Karpas-422 (cell line): ENCODE data around the gene CELF2. TPM values are rescaled to one million over a fixed set of nuclear protein-coding genes. Genes with fewer than 3 reads are reported as not detected.

Experiments
- DNase-seq: peaks from one replicate; pipeline ENCODE4 v3.0.0-alpha.2; 2015
- H2AFZ ChIP-seq: fragments of 200-600 bp; sonication (generic); 2 replicates; pipeline ENCODE4 v1.6.1; 2014; ENCODE audit warnings: antibody characterized with exemption, low read length, mixed read lengths
- H3K27ac ChIP-seq: fragments of 200-600 bp; sonication (generic); 2 replicates; pipeline ENCODE4 v1.5.1; 2014; ENCODE audit warnings: mild to moderate bottlenecking, low read length, moderate library complexity
- H3K27me3 ChIP-seq: fragments of 200-600 bp; sonication (generic); 2 replicates; pipeline ENCODE4 v1.6.1; 2014; ENCODE audit warnings: low read length, mixed read lengths
- H3K36me3 ChIP-seq: fragments of 200-600 bp; sonication (generic); 2 replicates; pipeline ENCODE4 v1.6.1; 2014; ENCODE audit warnings: low read length, mixed read lengths; ENCODE audit not compliant: insufficient read depth
- H3K4me1 ChIP-seq: fragments of 200-600 bp; sonication (generic); 2 replicates; pipeline ENCODE4 v1.6.1; 2014; ENCODE audit warnings: mild to moderate bottlenecking, low read length, mixed read lengths
- H3K4me2 ChIP-seq: fragments of 200-600 bp; sonication (generic); 2 replicates; pipeline ENCODE4 v1.6.1; 2014; ENCODE audit warnings: low read length, low read depth, mild to moderate bottlenecking; ENCODE audit not compliant: poor library complexity, severe bottlenecking
- H3K4me3 ChIP-seq: fragments of 200-600 bp; sonication (generic); 2 replicates; pipeline ENCODE4 v1.5.1; 2014; ENCODE audit warnings: mild to moderate bottlenecking, antibody characterized with exemption, low read length, mixed read lengths
- H3K79me2 ChIP-seq: fragments of 200-600 bp; sonication (generic); 2 replicates; pipeline ENCODE4 v1.6.1; 2014; ENCODE audit warnings: mild to moderate bottlenecking, low read length, mixed read lengths
- H3K9ac ChIP-seq: fragments of 200-600 bp; sonication (generic); 2 replicates; pipeline ENCODE4 v1.6.0; 2014; ENCODE audit warnings: low read length
- H3K9me2 ChIP-seq: fragments of 200-600 bp; sonication (generic), shearing (Covaris generic); replicated peaks from 2 replicates; pipeline ENCODE4 v1.6.0; 2014; ENCODE audit warnings: mild to moderate bottlenecking, low read length, moderate library complexity; ENCODE audit not compliant: insufficient read depth
- H3K9me3 ChIP-seq: fragments of 300-700, 200-600 bp; sonication (generic); 2 replicates; pipeline ENCODE4 v1.6.1; 2014; ENCODE audit warnings: low read length, mixed read lengths
- H4K20me1 ChIP-seq: fragments of 200-600 bp; sonication (generic); 2 replicates; pipeline ENCODE4 v1.6.1; 2014; ENCODE audit warnings: mild to moderate bottlenecking, antibody characterized with exemption, low read length, low read depth; ENCODE audit not compliant: insufficient read depth
- total RNA-seq: library from RNA; depleted of rRNA; stranded (reverse); fragments of >200 nt; shearing (Covaris generic); gene quantifications from 2 replicates; pipeline ENCODE4 v1.2.3, GENCODE V29; 2014; ENCODE audit warnings: low replicate concordance

Gene CELF2
- total RNA-seq, 1 experiment from 2014 or later = 2.3 TPM

GRCh38 chr10:11107948-11108347, 90.3 kb downstream of the CELF2 start:
- Histone ChIP-seq H3K27ac (no peak overlapping the region), H3K9me3 (no peaks in the 10 kb centered on the region), H3K27me3 (no peaks in the 10 kb centered on the region), H3K9me2 (no peaks in the 10 kb centered on the region), H4K20me1 (no peaks in the 10 kb centered on the region), H2AFZ (no peak overlapping the region), H3K36me3 (no peaks in the 10 kb centered on the region), H3K79me2 (no peaks in the 10 kb centered on the region), H3K4me3 (no peak overlapping the region), H3K9ac (no peak overlapping the region), H3K4me2 (no peak overlapping the region), H3K4me1 (no peaks in the 10 kb centered on the region)
- DNase-seq = no peak

GRCh38 chr10:11108356-11108755, 90.7 kb downstream of the CELF2 start:
- Histone ChIP-seq H3K4me3 (no peak overlapping the region), H3K27me3 (no peaks in the 10 kb centered on the region), H3K9me2 (no peaks in the 10 kb centered on the region), H3K4me1 (no peaks in the 10 kb centered on the region), H3K27ac (no peak overlapping the region), H3K4me2 (no peak overlapping the region), H3K9me3 (no peaks in the 10 kb centered on the region), H2AFZ (no peak overlapping the region), H3K9ac (no peak overlapping the region), H4K20me1 (no peaks in the 10 kb centered on the region), H3K36me3 (no peaks in the 10 kb centered on the region), H3K79me2 (no peaks in the 10 kb centered on the region)
- no peak for DNase-seq

GRCh38 chr10:11109590-11109989, 91.9 kb downstream of the CELF2 start:
- Histone ChIP-seq H3K36me3 (no peaks in the 10 kb centered on the region), H2AFZ (no peak overlapping the region), H3K9ac (no peak overlapping the region), H3K79me2 (no peaks in the 10 kb centered on the region), H3K4me2 (no peak overlapping the region), H3K9me3 (no peaks in the 10 kb centered on the region), H3K4me3 (no peak overlapping the region), H3K27me3 (no peaks in the 10 kb centered on the region), H3K4me1 (no peaks in the 10 kb centered on the region), H3K27ac (no peak overlapping the region), H4K20me1 (no peaks in the 10 kb centered on the region), H3K9me2 (no peaks in the 10 kb centered on the region)
- DNase-seq = no peak

- Histone ChIP-seq H3K9ac (no peak overlapping the region), H3K4me2 (no peak overlapping the region), H3K4me3 (no peak overlapping the region), H3K9me2 (no peaks in the 10 kb centered on the region), H3K27me3 (no peaks in the 10 kb centered on the region), H4K20me1 (no peaks in the 10 kb centered on the region), H3K9me3 (no peaks in the 10 kb centered on the region), H3K27ac (no peak overlapping the region), H3K79me2 (no peaks in the 10 kb centered on the region), H3K36me3 (no peaks in the 10 kb centered on the region), H2AFZ (no peak overlapping the region), H3K4me1 (no peaks in the 10 kb centered on the region)
- DNase-seq = no peak
Measured at GRCh38 chr10:11110539-11110938, 92.9 kb downstream of the CELF2 start.

GRCh38 chr10:11111490-11111889, 93.8 kb downstream of the CELF2 start:
- no peak overlapping the region for H3K9ac ChIP-seq
- no peaks in the 10 kb centered on the region for H3K9me2 ChIP-seq
- H3K36me3 ChIP-seq = no peaks in the 10 kb centered on the region

GRCh38 chr10:11112718-11113117, 95.0 kb downstream of the CELF2 start:
- H3K4me1 ChIP-seq = no peaks in the 10 kb centered on the region
- no peak overlapping the region for H3K4me3 ChIP-seq
- DNase-seq = no peak
- H4K20me1 ChIP-seq = no peaks in the 10 kb centered on the region
- H3K27me3 ChIP-seq = no peaks in the 10 kb centered on the region
- no peaks in the 10 kb centered on the region for H3K36me3 ChIP-seq
- H3K27ac ChIP-seq = no peak overlapping the region
- H3K4me2 ChIP-seq = no peak overlapping the region
- H3K79me2 ChIP-seq = no peaks in the 10 kb centered on the region
- H2AFZ ChIP-seq = no peak overlapping the region
- H3K9me2 ChIP-seq = no peaks in the 10 kb centered on the region
- no peak overlapping the region for H3K9ac ChIP-seq
- no peaks in the 10 kb centered on the region for H3K9me3 ChIP-seq

More at GRCh38 chr10:11111490-11111889, 93.8 kb downstream of the CELF2 start:
- no peaks in the 10 kb centered on the region for H3K27me3 ChIP-seq
- no peak overlapping the region for H3K4me3 ChIP-seq
- H3K9me3 ChIP-seq = no peaks in the 10 kb centered on the region
- H4K20me1 ChIP-seq = no peaks in the 10 kb centered on the region
- DNase-seq = no peak
- H3K4me2 ChIP-seq = no peak overlapping the region
- H3K27ac ChIP-seq = no peak overlapping the region
- H2AFZ ChIP-seq = no peak overlapping the region
- no peaks in the 10 kb centered on the region for H3K4me1 ChIP-seq
- no peaks in the 10 kb centered on the region for H3K79me2 ChIP-seq

- H3K79me2 ChIP-seq = no peaks in the 10 kb centered on the region
- no peak overlapping the region for H3K9ac ChIP-seq
- H3K9me3 ChIP-seq = no peaks in the 10 kb centered on the region
- no peaks in the 10 kb centered on the region for H3K36me3 ChIP-seq
- no peak overlapping the region for H3K4me3 ChIP-seq
- H3K9me2 ChIP-seq = no peaks in the 10 kb centered on the region
- H3K27me3 ChIP-seq = no peaks in the 10 kb centered on the region
- H4K20me1 ChIP-seq = no peaks in the 10 kb centered on the region
- no peak overlapping the region for H3K27ac ChIP-seq
- peak; percentile 69 for DNase-seq
- no peaks in the 10 kb centered on the region for H3K4me1 ChIP-seq
- H2AFZ ChIP-seq = no peak overlapping the region
- no peak overlapping the region for H3K4me2 ChIP-seq
Measured at GRCh38 chr10:11113156-11113555, 95.5 kb downstream of the CELF2 start.

GRCh38 chr10:11114269-11114668, 96.6 kb downstream of the CELF2 start:
- H3K9me3 ChIP-seq = no peaks in the 10 kb centered on the region

GRCh38 chr10:11115337-11115736, 97.7 kb downstream of the CELF2 start:
- no peaks in the 10 kb centered on the region for H4K20me1 ChIP-seq
- no peaks in the 10 kb centered on the region for H3K79me2 ChIP-seq
- H3K27me3 ChIP-seq = no peaks in the 10 kb centered on the region
- no peak overlapping the region for H3K27ac ChIP-seq
- no peaks in the 10 kb centered on the region for H3K9me2 ChIP-seq
- H3K36me3 ChIP-seq = no peaks in the 10 kb centered on the region
- no peak overlapping the region for H3K9ac ChIP-seq
- DNase-seq = no peak
- no peak overlapping the region for H3K4me3 ChIP-seq
- no peak overlapping the region for H2AFZ ChIP-seq
- H3K4me1 ChIP-seq = no peaks in the 10 kb centered on the region
- H3K4me2 ChIP-seq = no peak overlapping the region
- no peaks in the 10 kb centered on the region for H3K9me3 ChIP-seq

More at GRCh38 chr10:11114269-11114668, 96.6 kb downstream of the CELF2 start:
- no peak overlapping the region for H3K4me2 ChIP-seq
- H3K9me2 ChIP-seq = no peaks in the 10 kb centered on the region
- no peaks in the 10 kb centered on the region for H3K4me1 ChIP-seq
- DNase-seq = no peak
- no peak overlapping the region for H3K4me3 ChIP-seq
- no peaks in the 10 kb centered on the region for H4K20me1 ChIP-seq
- H3K79me2 ChIP-seq = no peaks in the 10 kb centered on the region
- no peaks in the 10 kb centered on the region for H3K27me3 ChIP-seq
- H2AFZ ChIP-seq = no peak overlapping the region
- H3K36me3 ChIP-seq = no peaks in the 10 kb centered on the region
- H3K27ac ChIP-seq = no peak overlapping the region
- H3K9ac ChIP-seq = no peak overlapping the region
